Stimulated activated CD8-positive, alpha-beta memory T cell treated with anti-CD3 and anti-CD28 coated beads, Interleukin-7, amount 100 ng/mL, for 1 hour (primary cell): ENCODE results near the gene KRT9.
"Not testable (repeated sequence)": the region's sequence is repeated elsewhere in the genome, so short reads cannot be mapped to it uniquely, and the experiment has no call there.

Source experiments
- DNase-seq, 2 donors: peaks; one replicate each; pipeline ENCODE4 v3.0.0-alpha.2; 2020; ENCODE audit warnings: low read depth in 2 of 2

KRT9 gene

DNA sequence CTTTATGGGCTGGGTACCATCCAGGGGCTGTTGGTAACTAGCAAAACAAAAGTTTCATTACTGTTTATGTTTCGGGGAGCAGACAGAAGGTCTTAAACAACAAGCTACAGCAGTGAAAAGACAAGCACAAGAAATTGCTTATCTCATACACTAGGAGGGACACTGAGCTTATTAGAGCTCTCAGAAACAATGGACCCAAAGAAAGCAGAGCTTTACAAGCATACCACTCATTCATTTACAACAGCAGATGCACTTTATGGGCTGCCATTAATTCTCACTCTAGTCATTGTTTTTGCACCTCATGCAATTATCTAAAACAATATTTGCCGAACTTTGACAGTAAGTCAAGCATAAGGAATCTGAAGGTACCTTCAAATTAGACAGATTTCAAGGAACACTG, 30.7 kb upstream of the KRT9 start:
- no peak for DNase-seq

DNA sequence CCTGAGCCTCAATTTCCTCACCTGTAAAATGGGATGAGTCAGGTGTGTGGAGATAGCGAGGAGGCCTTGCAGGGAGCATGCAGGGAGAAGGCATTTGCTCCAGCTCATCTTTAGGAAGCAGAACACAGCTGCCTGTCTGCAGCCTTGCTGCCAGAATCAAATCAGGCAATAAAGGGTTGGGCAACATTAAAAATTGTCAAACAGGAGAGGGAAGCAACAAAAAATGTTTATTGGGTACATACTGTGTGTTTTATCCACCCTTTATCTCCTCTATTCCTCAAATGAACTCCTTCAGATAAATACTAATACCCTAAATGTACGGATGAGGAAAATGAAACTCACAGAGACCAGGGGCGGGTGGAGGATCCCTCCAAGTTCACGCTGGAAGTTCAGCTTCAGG, 28.5 kb upstream of the KRT9 start:
- no peak for DNase-seq

DNA sequence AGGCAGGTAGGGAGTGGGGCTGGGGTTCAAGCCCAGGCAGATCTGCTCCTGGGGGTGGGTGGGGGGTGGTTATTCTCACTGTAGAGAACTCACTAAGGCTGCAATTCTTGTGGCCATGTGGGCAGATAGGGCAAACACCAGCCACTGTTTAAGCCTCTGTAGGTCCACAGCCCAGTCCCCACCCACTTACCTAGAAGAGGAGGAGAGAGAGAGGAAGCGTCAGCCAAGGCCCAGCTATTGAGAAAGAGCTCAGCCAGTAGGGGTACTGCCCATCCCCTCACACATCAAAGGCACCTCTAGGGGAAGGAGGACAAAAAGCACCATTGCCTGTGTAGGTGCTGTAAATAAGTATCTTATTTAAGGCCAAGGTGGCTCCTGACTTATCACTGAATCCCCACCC, 27.8 kb upstream of the KRT9 start:
- no peak for DNase-seq

DNA sequence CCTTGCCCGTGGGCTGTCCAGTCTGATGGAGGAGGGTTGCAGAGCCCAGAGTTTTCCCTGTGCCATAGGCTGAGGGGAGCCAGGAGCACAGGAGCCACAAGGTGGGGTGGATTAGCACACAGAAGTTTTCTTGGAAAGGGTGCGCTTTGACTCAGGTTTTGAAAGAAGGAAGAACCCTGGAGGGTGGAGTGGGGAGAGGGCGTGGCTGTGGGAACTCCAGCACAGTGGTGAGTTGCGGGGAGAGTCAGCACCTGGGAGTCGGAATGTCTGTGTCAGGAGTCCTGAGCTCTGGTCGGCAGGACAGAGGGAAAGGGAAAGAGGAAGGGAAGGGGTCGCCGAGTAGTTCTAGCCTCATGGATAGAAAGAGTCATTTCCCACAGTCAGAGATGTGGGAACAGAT, 23.7 kb upstream of the KRT9 start:
- DNase-seq, result no peak

DNA sequence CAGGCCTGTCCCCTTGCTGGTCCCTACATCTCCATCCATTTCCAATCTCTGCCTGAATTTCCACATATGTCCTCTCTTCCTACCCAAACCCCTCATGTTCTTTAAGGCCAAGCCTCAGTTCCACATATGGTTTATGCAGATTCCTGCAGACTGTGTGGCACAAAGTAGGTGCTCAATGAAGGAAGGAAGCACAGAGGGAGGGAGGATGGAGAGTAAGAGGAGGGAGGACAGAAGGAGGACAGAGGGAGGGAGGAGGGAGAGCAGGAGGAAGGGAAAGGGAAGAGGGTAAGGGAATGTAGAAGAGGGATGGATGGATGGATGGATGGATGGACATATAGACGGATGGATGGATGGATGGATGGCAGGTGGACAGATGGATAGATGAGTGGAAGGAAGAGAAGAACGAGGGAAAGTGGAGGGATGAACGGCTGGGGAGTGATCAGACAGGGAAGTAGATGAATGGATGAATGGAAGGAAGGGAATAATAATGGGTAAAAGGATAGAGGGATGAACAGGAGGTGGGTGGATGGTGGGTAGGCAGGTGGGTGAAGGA, 22.6 kb upstream of the KRT9 start:
- no peak for DNase-seq

DNA sequence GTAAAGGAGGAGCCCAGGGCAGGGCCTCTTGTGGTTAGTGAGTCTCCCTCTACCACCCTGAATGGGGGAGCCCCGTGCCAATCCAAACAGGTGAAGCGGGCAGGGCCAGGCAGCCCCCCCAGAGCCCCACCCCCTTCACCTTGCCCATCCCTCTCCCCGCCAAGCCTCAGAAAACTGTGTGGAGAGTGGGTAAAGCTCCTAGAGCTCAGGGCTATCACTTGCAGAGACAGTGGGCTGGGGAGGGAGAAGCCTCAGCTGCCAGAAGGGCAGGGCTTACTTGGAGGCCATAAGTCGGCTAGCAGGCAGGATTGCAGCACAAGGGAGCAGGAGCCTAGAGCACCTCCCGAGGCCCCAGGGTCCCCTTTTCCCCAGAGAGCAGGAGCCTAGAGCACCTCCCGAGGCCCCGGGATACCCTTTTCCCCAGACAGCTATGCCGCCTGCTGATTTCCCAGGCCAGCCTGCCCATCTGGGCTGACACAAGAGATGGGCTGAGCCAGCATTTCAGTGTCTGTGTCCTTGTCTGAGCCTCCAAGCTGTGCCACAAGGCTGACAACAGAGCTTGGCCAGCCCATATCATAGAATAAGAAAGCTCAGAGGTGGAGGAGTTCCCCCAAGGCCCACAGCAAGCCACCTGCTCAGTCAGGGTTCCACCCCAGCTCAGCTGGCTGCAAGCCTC, 21.6 kb upstream of the KRT9 start:
- DNase-seq, result no peak

DNA sequence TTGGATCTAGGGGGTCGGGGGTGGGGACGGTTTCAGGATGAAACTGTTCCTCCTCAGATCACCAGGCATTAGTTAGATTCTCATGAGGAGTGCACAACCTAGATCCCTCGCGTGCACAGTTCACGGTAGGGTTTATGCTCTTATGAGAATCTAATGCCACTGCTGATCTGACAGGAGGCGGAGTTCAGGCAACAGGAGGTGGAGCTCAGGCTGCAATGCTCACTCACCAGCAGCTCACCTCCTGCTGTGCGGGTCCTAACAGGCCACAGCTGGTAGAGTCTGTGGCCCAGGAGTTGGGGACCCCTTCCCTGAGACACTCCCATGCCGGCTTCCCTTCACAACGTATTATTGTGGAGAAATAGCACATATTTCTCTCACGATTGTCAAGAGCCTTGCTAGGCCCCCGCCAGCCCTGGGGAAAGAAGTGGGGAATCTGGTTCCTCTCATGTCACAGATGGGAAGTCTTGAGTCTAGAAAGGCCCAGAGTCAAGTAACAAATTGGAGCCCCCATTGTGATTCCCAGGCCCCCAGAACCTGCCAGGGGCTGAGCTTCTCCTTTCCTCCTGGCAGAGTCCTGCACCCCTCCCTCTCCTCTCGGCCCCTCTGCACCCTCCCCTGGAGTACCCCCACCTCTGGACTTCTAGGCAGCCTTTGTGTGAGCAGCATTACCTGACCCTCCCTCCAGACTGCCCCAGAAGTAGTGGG, 20.9 kb upstream of the KRT9 start:
- DNase-seq, result no peak

DNA sequence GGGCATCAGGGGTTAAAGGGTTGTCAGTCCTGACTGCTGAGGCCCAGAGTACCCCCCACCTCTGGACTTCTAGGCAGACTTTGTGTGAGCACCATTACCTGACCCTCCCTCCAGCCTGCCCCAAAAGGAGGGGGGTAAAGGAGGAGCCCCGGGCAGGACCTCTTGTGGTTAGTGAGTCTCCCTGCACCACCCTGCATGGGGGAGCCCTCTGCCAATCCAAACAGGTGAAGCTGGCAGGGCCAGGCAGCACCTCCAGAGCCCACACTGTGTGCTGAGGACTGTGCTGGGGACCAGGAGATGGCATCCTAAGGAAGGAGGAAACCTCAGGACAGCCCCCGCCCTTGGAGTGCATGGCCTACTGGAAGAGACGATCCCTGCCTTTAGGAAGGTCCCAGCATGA, 17.4 kb upstream of the KRT9 start:
- DNase-seq, result no peak

DNA sequence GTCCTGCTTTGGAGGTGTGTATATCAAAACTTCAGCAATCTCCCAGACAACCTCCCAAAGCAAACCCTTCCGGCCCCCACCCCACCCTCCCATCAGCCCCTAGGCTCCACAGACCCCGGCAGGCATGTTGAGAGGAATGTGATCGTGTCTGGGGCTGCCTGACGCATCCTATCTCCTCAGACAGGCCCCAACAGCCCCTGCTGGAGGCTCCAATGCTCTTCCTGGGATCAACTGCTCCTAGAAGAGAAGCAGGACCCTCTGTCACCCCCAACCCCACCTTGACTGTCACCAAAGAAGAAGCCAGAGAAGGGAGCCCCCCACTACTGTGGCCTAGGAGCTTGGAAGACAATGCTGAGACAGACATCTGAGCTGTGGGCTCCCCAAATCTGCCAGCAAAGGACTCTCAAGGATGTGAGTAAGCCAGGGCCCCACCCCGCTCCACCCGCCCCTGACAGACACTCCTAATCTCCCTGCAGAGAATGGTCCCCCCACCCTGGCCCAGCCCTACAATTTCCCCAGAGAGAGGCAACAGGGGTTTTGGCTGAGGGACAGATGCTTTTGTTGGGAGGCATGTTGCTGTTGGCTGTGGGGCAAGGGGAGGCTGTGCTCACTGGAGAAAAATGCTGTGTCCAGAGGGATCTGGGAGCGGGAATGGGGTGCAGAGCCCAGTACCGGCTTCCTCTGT, 16.4 kb upstream of the KRT9 start:
- no peak for DNase-seq

DNA sequence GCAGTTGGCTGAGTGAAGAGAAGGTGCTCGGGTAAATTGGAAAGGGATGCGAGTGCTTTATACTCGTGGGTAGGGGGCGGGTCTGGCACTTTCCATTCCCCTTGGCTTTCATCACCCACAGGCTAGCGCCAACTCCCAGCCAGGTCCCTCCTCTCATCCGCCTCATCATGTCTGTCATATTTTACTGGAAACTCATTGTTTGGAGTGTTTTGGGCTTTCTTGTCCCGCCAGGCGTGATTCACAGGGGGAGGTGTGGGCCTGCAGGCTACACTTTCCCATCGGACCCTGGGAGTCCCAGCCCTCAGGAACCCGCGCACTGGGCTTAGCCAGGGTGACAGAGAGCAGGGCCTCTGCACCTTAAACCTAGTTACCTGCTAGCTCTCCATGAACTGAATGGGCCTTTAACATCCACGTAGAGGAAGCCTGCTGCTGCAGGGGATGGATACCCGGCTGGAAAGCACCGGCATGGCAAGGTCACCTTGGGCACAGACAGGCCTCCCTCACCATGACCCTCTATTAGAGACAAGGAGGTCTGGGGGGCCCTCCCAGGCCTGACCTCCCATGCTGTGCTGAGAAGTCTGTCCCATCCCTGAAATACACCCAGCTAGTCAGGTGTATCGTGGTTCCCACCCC, 15.1 kb upstream of the KRT9 start, which contains the start of gene KRT14:
Gene KRT14, minus strand, starts transcription at position 33 of the 633 bp plus-strand sequence. CDS start 61 bp downstream, outside the sequence.
- no peak for DNase-seq

DNA sequence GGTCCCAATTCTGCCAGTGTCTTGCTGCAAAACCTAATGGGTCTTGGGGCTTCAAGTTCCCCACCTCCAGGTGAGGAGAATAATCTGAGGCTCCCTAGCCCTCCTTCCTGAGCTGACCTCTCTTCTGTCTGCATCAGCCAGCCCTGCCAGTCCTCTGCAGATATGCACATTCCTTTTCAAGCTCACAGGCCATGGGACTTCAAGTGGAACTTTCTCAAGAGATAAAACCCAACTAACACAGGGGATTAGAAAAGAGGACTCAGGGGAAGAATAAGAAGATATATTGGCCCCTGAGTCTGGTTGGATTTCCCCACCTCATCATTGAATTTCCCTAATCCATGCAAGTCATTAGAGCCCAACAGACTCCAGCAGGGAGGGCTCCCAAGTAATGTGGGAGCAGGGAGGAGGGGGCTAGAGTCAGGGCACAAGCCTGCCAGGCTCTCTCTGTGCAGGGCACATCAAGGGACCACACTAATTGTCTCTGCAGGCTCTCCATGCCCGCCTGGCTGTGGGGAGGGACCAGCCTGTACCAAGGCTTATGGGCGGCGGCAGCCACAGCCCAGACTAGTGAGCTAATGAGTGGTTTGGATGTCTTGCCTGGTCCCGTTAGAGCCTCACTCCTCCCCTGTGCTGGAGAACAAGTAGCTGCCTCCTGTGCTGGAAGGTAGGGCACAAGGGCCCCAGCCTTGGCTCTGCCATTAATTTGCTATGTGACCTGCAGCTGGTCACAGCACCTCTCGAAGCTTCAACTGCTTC, 13.6 kb upstream of the KRT9 start:
- no peak for DNase-seq

DNA sequence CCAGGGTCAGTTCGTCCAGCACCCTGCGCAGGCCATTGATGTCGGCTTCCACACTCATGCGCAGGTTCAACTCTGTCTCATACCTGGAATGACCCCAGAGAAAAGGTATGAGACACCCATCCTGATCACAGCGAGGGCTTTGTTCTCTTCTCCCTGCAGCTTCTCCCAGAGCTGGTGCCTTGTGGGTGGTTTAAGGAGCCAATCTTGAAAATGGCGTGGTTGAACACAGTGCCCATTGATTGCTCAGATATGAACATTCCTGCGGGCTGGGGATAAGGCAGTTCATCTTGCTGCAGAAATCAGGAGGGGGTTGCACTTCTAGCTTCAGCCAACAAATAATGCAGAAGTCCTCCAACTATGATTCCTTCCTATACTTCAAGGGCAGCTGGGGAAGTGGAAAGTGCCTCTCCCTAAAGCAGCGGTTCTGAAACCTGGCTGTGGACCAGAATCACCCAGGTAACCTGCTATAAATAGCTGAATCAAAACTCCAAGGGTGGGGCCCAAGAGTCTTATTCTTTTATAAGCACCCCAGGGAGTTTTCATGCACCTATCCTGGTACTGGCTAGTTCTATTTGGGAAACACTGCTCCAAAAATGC, 12.6 kb upstream of the KRT9 start:
- DNase-seq, result not testable (repeated sequence)

DNA sequence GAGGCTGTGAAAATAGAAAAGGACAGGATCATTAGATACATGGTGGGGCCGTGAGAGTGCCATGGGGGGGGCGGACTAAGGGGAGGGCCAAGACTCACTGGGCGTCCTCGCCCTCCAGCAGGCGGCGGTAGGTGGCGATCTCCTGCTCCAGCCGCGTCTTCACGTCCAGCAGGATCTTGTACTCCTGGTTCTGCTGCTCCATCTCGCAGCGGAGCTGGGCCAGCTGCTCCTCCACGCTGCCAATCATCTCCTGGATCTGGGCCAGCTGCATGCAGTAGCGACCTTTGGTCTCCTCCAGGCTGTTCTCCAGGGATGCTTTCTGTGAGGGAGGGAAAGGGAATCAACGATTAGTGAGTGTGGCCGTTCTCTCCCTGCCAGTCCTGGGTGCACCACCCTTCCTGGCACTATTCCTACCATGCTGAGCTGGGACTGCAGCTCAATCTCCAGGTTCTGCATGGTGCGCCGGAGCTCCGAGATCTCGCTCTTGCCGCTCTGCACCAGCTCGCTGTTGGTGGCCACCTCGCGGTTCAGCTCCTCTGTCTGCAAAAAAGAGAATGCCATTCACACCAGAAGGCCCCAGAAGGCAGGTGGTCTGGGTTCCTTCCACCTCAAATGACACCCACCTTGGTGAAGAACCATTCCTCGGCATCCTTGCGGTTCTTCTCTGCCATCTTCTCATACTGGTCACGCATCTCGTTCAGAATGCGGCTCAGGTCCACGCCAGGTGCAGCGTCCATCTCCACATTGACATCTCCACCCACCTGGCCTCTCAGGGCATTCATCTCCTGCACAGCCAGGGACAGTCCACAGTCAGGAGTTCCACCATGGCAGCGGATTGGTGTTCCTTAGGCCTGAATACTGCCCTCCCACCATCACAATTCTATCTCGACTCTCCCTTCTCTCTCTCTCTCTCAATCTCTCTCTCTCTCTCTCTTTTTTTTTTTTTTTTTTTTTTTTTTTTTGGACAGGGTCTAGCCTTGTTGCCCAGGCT, 11.6 kb upstream of the KRT9 start:
- no peak for DNase-seq

DNA sequence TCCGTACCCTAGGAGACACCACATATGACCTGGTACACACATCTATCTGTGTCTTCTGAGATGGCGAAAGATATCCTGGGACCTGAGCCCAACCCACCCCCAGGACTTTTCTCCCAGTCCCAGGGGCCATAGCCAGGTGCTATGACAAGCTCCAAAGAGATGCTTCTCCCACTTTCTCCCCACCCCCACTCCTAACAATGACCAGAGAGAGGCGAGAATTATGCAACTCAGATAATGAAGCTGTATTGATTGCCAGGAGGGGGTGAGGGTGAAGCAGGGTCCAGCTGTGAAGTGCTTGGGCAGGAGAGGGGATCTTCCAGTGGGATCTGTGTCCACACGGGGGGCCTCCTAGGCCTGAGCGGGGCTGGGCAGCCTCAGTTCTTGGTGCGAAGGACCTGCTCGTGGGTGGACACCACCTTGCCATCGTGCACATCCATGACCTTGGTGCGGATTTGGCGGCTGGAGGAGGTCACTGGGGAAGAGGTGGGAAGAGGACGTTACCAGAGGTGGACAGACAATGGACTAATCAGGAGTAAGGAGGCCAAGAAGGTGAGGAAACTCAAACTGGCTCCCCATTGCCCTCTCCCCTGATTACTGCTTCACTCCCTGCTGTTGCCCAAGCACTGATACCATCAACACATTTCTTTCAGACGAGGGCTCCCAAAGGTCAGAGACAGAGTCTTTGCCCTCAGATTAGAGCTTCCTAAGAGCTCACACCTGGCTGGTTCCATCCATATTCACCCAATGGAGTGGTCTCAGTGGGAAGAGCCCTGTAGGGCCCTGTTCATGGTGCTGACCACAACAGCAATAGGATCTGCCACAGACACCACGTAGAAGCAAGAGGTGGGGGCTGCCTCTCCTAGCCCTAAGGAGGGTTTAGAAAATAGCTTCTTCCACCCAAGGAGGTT, 10.5 kb upstream of the KRT9 start:
- not testable (repeated sequence) for DNase-seq

DNA sequence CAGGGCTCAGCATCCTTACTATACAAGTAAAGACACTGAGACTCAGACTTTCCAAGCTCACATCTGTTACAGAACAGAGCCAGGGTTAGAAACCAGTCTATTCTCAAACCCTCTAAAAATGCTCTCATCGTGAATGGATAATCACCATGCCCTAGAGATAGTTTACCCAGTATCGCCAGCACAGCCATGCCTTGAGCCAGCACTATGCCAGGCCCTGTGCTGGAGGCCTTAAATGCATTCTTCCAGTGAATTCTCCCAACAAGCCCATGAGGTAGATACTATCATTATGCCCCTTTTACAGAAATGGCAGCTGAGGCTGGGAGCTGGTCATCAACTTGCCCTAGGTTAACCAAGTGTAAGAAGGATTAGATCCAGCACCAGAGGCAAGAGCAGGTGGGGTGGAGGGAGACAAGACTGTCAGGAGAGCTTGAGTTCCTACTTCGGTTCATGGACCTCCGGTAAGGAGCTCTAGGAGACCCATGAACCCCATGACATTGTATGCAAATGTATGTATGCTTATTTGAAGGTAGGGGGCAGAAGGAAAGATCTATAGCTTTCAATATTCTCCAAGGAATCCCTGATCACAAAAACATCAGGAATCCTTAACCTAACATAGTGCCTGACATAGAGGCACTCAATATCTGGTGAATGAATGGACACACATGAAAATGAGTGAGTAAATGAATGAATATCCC, 9.7 kb upstream of the KRT9 start:
- DNase-seq, result no peak

DNA sequence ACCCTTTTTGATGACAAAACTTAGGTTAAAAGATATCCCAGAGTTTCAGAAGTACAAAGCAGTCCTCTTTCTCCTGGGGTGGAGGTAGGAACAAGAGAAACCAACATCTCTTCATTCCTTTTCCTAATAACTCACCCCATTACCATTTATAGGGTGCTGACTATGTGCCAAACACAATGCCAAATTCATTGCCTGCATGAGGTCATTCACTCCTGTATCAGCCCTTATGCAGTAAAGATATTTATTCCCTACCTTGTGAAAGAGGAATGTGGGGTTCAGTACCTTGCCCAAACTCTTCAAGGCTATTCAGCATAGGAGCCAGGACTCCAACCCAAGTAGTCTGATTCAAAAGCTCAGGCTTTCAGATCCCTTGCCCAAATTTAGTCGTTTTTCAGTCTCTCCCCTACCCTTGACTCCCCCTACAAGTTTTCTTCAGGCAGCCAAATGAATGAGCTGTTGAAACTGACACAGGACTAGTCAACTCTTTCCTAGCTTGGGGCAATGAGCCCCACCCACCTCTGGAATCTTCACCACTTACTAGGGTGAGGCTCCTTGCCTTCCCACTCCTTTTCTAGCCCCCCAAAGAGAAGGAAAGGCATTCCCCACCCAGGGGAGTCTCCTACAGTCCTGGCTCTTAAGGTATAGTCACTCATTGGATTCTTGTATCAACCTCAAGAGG, 9.0 kb upstream of the KRT9 start:
- DNase-seq, result no peak

DNA sequence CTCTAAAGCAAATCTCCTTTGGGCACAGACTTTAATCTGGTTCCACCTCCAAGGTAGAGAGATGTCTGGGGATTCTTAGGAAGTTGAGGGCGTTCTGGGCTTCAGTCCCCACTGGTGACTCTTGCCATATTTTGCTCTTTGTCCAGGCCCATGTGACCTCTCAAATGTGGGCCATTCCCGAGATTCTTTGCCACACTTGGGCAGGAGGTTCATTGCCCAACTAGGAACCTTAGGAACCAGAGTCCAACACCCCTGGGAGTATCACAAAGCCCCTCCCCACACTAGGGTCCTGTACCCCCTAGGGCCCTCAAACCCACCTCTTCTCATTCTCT, 8.4 kb upstream of the KRT9 start:
- no peak for DNase-seq
